ENCODE measurements around the gene PPT2. TPM values are rescaled to one million over a fixed set of nuclear protein-coding genes. Genes with fewer than 3 reads are reported as not detected.

Gene PPT2
- total RNA-seq, 1 donor from 2014 or later, result 58.6 TPM

DNA sequence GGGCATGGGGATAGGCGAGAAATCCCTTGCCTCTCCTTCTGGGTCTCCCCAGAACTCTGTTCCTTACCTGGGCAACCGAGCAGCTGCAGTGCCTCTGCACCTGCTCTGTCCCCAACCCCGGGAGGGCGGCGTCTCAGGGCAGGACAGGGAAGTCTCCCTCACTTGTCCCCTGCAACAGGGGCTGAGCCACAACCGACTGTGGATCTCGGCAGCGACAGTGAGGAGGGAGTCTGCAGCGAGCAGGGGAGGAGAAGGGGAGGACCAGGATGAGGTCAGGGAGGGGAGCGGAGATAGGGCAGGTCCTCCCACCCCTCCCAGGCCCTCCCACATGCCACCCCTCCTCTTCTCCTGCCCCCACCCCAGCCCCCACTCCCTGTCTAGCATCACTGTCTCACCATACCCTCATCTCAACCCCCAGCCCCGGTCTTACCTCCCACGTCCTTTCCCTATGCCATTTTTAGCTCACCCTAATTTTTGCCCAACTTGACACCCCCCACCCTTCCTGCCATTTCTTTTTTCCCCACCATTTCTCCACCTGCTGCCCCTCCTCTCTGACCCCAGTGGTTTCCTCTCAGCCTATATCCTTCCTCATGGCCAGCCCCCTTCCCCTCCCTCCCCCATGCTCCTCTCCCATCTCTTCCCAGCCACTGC lies 44.7 kb upstream of the PPT2 start, which contains the start of gene TNXB:
TNXB (minus strand) TSS at position 225 of the 651 bp plus-strand sequence. CDS start 11,140 bp downstream, outside the sequence.
- Mint-ChIP-seq H3K27me3 (ENCODE audit: low read depth) (peaks cover 48% of the 10 kb centered on the region), H3K9me3 (no peaks in the 10 kb centered on the region), H3K4me1 (peaks cover 18% of the 10 kb centered on the region), H3K27ac (peak within 1 kb of the TSS; percentile 65), H3K36me3 (no peaks in the 10 kb centered on the region), H3K4me3 (peak within 1 kb of the TSS; percentile 1)
- TF ChIP-seq, protein P1, sequence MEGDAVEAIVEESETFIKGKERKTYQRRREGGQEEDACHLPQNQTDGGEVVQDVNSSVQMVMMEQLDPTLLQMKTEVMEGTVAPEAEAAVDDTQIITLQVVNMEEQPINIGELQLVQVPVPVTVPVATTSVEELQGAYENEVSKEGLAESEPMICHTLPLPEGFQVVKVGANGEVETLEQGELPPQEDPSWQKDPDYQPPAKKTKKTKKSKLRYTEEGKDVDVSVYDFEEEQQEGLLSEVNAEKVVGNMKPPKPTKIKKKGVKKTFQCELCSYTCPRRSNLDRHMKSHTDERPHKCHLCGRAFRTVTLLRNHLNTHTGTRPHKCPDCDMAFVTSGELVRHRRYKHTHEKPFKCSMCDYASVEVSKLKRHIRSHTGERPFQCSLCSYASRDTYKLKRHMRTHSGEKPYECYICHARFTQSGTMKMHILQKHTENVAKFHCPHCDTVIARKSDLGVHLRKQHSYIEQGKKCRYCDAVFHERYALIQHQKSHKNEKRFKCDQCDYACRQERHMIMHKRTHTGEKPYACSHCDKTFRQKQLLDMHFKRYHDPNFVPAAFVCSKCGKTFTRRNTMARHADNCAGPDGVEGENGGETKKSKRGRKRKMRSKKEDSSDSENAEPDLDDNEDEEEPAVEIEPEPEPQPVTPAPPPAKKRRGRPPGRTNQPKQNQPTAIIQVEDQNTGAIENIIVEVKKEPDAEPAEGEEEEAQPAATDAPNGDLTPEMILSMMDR (IDR thresholded peaks at IDR 0.05; ENCODE audit: unreplicated experiment), result no peak
- no peak for DNase-seq (ENCODE audit: low spot score in 2 of 2, unreplicated experiment in 2 of 2)

DNA sequence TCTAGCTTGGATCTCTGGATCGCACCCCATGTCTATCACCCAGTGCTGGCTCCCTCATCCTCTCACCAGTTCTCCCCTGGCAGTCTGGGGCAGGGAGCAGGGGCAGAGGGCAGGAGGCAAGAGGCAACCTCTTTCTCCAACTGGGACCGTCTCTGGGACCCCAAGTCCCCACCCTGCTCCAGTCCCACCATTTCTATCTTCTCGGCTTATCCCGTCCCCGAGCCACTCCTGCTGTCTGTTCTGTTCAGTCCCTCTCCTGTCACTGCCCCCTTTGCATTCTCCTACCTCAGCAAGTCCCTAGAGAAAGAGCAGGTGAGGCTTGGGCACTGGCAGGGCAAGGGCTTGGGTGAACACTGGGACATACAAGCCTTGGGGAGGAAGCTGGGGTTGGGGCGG lies 44.2 kb upstream of the PPT2 start:
- TF ChIP-seq, protein P1 (IDR thresholded peaks at IDR 0.05; ENCODE audit: unreplicated experiment), result no peak
- H3K4me3 Mint-ChIP-seq, result no peak overlapping the region
- DNase-seq (ENCODE audit: low spot score in 2 of 2, unreplicated experiment in 2 of 2), result no peak
- H3K27me3 Mint-ChIP-seq (ENCODE audit: low read depth), result peaks cover 45% of the 10 kb centered on the region
- H3K36me3 Mint-ChIP-seq, result peaks cover 2% of the 10 kb centered on the region
- no peaks in the 10 kb centered on the region for H3K9me3 Mint-ChIP-seq
- peaks cover 20% of the 10 kb centered on the region for H3K4me1 Mint-ChIP-seq
- no peak overlapping the region for H3K27ac Mint-ChIP-seq

DNA sequence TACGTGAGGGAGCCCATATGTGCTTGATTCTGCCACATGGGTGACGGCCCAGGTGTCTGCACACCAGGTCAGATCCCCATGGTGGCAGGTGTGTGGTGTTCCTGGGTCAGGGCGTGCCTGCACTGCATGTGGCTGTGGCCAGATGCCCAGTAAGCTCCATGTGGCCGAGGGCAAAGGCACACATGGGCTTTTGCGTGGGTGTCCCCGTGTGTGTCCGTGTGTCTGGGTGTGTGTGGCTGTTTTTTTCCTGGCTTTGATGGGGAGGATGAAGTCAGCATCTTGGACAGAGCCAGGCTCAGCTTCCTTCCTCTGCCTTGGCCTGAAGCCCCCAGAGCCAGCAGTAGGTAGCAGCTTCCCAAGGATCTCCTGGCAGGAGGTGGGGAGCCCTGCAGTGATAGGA lies 43.3 kb upstream of the PPT2 start:
- H3K36me3 Mint-ChIP-seq, result peaks cover 4% of the 10 kb centered on the region
- DNase-seq (ENCODE audit: low spot score in 2 of 2, unreplicated experiment in 2 of 2), result no peak
- H3K27me3 Mint-ChIP-seq (ENCODE audit: low read depth), result peaks cover 38% of the 10 kb centered on the region
- H3K4me1 Mint-ChIP-seq, result peaks cover 25% of the 10 kb centered on the region
- TF ChIP-seq, protein P1 (IDR thresholded peaks at IDR 0.05; ENCODE audit: unreplicated experiment), result no peak
- no peak overlapping the region for H3K27ac Mint-ChIP-seq
- no peak overlapping the region for H3K4me3 Mint-ChIP-seq
- no peaks in the 10 kb centered on the region for H3K9me3 Mint-ChIP-seq

DNA sequence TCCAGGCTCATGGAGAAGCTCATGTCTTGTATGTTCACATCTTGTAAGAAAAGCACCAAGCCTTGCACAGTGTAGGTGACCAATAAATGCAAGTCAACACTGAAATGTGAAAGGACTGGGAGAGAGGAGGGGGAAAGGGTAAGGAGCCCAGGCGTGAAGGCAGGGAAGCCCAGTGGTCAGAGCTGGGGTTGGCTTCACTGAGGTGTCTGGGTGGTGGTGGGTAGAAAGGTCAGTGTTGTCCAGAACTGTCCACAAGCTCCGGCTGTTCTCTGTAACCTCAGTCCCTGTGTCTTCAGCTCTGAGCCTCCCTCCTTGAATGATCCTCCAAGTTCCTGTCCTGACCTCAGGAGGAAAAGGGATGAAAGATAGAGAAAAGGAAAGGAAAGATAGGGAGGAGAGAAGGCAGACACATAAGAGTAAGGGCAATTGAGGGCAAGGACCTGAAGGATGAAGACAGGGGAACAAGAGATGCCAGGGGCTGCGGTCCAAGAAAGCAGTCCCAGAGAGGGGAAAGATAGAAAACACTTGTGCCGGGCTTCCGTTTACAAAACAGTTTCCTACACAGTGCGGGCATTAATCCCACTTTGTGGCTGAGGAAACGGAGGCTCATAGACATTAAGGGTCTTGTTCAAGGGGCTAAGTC lies 42.4 kb upstream of the PPT2 start:
- no peak overlapping the region for H3K4me3 Mint-ChIP-seq
- DNase-seq (ENCODE audit: low spot score in 2 of 2, unreplicated experiment in 2 of 2), result no peak
- peaks cover 25% of the 10 kb centered on the region for H3K4me1 Mint-ChIP-seq
- peaks cover 33% of the 10 kb centered on the region for H3K27me3 Mint-ChIP-seq (ENCODE audit: low read depth)
- peaks cover 11% of the 10 kb centered on the region for H3K36me3 Mint-ChIP-seq
- H3K9me3 Mint-ChIP-seq, result no peaks in the 10 kb centered on the region
- peak overlapping the region; percentile 4 for H3K27ac Mint-ChIP-seq
- TF ChIP-seq, protein P1 (IDR thresholded peaks at IDR 0.05; ENCODE audit: unreplicated experiment), result no peak

DNA sequence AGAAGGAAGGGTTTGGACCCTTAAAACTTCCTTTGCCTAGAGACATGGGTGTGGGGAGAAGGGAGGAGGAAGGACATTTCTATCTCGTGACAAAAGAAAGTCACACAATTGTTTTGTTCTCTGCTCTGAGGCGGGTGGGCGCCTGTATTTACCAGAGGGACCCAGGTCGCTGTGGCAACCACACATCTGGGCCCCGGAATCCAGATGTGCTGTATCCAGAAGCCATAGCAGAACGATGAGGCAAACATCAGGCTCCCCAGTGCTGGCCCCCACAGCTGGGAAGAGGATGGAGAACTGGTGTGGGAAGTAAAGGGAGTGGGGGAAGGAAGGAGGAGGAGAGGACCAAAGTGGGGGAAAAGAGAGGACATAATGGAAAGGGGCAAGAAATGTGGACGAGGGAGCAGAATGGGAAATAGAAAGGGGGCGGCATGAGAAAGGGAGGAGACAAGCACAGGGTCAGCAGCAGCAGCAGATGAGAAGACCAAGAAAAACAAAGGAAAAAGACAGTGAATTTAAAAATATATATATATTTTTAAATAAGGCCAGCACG lies 41.4 kb upstream of the PPT2 start:
- H3K36me3 Mint-ChIP-seq, result peaks cover 12% of the 10 kb centered on the region
- H3K27ac Mint-ChIP-seq, result peak overlapping the region; percentile 4
- peaks cover 24% of the 10 kb centered on the region for H3K27me3 Mint-ChIP-seq (ENCODE audit: low read depth)
- H3K9me3 Mint-ChIP-seq, result no peaks in the 10 kb centered on the region
- H3K4me3 Mint-ChIP-seq, result no peak overlapping the region
- TF ChIP-seq, protein P1 (IDR thresholded peaks at IDR 0.05; ENCODE audit: unreplicated experiment), result no peak
- peaks cover 23% of the 10 kb centered on the region for H3K4me1 Mint-ChIP-seq
- DNase-seq (ENCODE audit: low spot score in 2 of 2, unreplicated experiment in 2 of 2), result no peak

Measured in mesothelial cell of epicardium (in vitro differentiated cells).